GM19035 (cell line): ENCODE measurements around the gene AP1M2.
A peak's percentile ranks its signal among the peaks of the same experiment; 100 is the strongest.

ENCODE experiments used
- ATAC-seq: cut with Tn5 transposase; IDR thresholded peaks from one replicate; pipeline ENCODE4 v1.9.1; 2021; ENCODE audit not compliant: unreplicated experiment

Gene AP1M2

DNA sequence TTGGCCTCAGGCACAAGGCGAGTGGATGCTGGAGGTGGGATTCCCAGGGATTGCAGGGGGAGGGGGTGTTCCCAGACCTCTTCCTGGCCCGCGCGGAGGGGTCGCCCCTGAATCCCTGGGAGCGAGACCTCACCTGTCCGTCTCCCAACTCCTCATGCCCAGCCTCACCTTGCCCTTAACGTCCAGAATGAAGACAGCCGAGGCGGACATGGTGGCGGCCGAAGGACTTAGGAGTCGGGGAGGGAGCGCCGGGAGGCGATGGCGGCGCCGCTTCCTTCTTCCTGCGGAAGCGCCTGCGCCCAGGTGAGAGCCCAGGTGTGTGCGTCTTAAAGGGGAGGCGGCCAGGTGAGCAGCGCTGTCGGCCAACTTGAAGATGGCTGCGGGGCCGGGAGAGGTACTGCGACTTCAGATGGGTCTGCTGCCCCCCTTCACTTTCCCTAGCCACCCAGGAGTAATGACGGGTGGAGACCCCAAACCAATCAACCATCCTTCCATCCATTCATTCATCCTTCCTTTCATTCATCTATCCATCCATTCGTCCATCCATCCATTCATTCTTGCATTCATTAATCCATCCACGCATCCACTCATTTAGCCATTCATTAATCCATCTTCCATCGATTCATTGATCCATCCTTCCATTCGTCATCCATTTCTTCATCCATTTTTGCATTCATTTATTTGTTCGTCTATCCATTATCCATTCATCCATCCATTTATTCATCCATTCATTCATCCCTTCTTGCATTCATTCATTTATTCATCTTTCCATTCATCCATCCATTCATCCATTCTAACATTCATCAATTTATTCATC lies at the start of gene AP1M2:
AP1M2 (minus strand) TSS at position 291 of the 817 bp plus-strand sequence; CDS start at position 210, 81 bp downstream.
- no peak for ATAC-seq

DNA sequence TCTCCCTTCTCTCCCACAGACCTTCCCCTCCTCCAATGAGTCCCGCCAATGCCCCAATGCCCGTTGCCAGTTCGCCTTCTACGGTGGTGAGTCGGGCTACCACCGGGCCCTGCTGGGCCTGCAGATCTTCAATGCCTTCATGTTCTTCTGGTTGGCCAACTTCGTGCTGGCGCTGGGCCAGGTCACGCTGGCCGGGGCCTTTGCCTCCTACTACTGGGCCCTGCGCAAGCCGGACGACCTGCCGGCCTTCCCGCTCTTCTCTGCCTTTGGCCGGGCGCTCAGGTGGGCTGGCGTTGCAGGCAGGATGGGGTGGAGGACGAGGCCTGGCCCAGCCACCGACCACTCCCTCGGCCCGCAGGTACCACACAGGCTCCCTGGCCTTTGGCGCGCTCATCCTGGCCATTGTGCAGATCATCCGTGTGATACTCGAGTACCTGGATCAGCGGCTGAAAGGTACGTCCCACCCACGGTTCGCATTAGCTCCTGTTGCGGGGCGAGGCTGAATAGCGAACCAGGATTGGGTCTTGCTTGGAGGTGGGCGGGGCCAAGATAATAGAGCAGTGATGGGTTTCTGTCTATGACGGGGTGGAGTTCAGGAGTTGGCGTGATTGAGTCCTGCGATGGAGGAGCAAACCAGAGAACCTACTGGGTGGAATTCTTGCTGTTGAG lies 49.3 kb upstream of the AP1M2 start:
- ATAC-seq: no peak

DNA sequence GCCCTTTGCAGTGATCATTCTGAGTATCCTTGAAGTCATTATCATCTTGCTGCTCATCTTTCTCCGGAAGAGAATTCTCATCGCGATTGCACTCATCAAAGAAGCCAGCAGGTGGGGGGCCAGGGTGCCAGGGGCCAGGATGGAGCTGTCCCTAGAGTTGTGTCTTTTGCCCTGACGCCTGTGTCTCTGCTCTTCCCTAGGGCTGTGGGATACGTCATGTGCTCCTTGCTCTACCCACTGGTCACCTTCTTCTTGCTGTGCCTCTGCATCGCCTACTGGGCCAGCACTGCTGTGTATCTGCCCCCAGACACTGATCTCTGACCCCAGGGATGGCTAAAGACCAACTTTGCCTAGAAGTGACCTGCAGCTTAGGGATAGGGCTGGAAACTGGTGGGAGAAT lies 47.9 kb upstream of the AP1M2 start:
- ATAC-seq: no peak

DNA sequence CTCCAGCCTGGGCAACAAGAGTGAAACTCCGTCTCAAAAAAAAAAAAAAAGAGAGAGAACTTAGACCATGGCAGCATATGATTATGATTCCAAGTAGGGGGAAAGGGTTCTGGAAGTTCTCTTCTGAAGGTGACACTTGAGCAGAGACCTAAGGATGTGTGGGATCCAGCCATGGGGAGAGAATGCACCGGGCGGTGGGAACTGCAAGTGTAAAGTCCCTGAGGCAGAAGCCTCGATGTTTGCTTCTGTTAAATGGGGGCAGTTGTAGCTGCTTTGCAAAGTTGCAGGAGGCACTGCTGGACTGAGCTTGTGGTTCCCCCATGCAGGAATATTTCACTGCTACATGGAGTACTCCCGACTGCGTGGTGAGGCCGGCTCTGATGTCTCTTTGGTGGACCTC lies 47.3 kb upstream of the AP1M2 start:
- ATAC-seq: no peak

DNA sequence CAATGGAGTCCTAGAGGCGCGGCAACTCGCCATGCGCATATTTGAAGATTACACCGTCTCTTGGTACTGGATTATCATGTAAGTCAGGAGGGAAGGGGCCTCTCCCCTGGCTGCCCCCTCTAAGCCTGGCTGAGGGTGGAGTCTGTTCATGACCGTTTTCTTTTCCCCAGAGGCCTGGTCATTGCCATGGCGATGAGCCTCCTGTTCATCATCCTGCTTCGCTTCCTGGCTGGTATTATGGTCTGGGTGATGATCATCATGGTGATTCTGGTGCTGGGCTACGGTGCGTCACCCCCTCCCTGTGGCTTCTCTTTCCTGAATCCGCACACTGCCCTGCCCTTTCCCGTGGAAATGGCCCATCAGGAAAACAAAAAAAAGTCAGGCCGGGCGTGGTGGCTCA lies 44.8 kb upstream of the AP1M2 start:
- no peak for ATAC-seq

DNA sequence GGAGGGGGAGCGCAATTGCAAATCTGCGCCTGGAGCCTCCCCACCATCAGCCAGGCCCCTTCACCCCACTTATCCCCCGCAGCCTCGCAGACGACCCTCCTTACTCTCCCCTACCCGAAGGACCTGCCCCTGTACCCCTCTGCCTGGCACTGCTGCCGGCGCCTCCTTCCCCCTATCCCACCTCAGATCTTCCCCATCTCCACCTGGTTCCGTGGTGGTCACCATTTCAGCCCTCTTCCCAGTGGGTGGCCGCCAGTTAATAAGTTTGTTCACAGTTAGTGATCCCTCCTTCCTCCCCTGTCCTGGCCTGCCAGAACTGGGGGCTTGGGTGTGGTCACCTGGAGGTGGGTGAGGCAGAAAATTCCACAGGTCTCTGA lies 38.6 kb upstream of the AP1M2 start:
- ATAC-seq: no peak

DNA sequence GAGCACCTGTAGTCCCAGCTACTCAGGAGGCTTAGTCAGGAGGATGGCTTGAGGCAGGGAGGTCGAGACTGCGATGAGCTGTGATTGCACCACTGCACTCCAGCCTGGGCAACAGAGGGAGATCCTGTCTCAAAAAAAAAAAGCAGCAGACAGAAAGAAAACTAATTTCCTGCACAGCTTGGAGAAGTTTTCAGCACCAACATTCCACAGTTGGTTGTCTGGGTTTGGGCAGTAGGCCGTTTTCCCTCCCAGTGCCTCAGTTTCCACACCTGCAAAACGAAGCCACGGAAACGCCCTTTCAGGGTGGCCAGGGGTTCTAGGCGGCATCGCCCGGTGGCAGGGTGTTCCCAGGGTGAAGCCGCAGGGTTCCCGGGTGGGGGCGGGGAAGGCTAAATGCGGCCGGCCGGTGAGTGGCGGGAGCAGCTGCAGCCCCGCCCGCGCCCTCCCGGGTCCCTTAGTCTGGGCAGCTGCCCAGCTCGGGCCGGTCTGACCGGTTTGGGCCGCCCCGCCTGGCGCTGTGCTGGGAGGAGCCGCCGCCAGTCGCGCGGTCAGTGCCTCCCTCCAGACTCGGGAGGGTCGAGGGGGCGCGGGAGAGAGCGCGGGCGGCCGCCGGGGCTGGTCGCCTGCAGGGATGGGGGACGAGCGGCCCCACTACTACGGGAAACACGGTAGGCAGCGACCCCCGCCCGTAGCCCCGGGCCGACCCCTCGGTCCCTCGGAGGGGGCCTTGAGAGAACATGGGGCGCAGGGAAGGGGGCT lies 38.1 kb upstream of the AP1M2 start, which contains the start of gene SLC44A2:
SLC44A2 (plus strand) TSS at position 551 of the 759 bp plus-strand sequence; CDS start at position 632, 81 bp downstream.
- no peak for ATAC-seq

DNA sequence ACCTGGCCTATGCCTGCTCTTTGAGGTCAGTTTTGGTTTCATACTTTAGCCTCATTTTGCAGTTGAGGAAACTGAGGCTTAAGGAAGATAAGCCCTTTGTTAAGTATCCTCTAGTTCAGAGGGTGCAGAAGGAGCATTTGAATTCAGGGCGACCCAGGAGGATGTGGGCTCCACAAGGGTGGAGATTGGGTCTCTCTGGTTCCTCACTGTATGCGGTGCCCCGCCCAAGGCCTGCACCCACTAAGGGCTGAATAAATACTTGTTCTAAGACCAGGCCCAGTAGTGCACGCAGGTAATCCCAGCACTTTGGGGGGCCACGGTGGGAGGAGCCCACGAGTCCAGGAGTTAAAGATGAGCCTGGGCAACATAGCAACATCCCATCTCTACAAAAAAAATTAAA lies 37.5 kb upstream of the AP1M2 start:
- no peak for ATAC-seq

DNA sequence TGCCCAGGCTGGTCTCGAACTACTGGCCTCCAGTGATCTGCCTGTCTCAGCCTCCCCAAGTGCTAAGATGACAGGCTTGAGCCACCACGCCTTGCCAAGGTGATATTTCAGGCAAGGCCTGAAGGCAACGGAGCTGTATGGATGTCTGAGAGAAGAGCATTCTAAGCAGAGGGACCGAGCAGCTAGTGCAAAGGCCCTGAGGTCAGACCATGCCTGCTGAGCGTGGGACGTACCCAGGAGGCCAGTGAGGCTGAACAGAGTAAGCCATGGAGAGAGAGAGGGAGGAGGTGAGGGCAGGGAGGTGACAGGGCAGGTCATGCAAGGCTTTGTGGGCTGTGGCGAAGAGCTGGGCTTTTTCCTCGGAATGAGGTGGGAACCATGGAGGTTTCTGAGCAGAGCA lies 34.9 kb upstream of the AP1M2 start:
- no peak for ATAC-seq

DNA sequence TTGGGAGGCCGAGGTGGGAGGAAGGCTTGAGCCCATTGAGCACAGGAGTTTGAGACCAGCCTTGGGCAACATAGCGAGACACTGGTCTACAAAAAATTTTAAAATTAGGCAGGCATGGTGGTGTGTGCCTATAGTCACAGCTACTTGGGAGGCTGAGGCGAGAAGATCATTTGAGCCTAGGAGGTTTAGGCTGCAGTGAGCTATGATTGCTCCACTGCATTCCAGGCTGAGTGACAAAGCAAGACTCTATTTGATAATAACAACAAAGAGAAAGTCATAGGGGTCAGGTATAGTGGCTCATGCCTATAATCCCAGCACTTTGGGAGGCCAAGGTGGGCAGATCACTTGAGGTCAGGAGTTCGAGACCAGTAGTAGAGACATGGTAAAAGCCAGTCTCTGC lies 33.7 kb upstream of the AP1M2 start:
- no peak for ATAC-seq

DNA sequence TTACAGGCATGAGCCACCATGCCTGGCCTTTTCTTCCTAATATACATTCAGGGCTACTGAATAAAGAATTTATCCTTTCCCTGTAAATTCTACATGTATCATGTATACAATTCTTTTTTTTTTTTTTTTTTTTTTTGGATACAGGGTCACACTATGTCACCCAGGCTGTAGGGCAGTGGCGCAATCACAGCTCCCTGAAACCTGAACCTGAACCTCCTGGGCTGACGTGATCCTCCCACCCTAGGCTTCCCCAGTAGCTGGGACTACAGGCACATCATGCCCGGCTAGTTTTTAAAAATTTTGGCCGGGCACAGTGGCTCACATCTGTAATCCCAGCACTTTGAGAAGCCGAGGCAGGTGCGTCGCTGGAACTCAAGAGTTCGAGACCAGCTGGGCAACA lies 31.7 kb upstream of the AP1M2 start:
- ATAC-seq: no peak

DNA sequence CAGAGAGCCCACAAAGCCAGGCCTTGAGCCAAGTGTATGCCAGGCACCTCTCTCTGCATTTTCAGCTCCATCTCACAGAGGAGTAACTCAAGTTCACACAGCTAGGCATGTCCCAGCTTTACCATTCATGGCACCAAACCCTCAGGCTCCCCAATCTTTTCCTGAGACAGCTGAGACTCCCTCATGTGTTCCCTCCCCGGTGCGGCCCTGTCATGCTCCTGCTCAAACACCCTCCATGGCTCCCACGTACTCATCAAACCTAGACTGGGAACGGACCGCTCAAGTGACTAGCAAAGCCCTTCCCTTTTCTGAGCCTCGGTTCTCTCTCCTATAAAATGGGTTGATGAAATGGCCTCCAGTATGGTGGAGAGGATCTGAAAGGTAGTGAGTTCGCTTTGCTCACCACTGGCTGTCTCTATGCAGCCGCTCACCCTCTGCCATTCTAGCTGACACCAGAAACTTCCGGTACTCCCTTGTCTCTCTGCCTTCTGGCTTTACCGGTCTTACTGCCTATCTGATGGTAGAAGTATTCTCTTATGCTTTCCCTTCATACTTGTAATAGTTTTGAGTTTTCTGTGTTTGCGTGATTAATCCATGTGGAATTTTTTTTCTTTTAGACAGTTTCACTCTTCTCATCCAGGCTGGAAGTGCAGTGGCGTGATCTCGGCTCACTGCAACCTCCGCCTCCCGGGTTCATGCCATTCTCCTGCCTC lies 30.5 kb upstream of the AP1M2 start:
- ATAC-seq: no peak

DNA sequence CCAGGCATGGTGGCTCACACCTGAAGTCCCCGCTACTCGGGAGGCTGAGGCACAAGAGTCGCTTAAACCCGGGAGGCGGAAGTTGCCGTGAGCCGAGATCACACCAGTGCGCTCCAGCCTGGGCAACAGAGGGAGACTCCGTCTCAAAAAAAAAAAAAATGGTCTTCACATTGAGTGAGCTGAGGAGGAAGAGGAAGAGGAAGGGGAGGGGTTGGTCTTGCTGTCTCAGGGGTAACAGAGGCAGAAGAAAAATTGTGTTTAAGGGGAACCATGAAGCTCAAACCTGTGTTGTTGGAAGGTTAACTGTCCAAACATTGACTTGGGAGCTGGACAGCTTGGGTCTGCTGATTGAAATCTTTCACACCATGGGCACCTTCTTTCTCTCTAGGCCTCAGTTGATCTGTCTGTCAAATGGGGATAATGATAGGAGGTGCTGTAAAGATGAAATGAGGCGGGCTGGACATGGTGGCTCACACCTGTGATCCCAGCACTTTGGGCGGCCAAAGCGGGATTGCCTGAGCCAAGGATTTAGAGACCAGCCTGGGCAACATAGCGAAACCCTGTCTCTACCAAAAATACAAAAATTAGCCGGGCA lies 28.4 kb upstream of the AP1M2 start:
- no peak for ATAC-seq

DNA sequence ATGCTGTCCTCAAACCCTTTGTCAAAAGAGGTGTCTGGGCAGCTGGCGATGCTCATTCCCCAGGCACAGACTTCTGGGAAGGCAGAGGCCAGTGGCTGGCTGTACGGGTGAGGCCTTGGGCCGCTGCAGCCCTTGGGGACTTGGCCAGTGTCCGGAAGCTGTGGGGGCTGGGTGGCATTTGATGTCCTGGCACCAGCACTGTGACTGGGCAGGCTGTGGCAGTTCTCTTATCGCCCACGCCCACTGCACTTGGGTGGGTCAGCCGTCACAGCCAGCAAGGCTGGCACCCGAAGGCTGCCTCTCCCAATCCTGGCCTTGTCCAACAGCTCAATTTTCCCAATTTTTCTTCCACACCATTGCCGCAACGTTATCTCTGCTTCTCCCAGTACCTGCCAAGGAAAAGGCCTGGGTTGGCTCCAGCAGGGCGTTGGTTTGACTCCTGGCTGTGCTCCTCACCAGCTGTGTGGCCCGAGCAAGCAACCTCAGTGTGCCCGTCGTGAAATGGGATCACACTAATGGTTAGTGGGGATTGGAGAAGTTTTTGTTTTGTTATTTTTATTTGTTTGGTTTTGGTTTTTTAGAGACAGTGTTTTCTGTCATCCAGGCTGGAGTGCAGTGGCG lies 25.5 kb upstream of the AP1M2 start:
- no peak for ATAC-seq

DNA sequence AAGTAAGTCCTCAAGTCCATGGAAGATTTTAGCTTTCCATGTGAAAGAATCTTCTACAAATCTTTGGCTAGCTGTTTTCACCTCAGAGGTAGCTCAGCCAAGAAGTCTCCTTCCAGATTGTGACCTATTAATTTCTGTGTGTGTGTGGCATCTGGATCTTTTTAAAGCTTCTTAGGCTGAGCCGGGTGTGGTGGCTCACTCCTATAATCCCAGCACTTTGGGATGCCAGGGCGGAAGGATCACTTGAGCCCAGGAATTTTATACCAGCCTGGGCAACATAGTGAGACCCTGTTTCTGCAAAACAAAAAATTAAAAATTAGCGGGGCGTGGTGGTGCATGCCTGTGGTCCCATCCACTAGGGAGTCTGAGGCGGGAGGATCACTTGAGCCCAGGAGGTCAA lies 24.8 kb upstream of the AP1M2 start:
- no peak for ATAC-seq

DNA sequence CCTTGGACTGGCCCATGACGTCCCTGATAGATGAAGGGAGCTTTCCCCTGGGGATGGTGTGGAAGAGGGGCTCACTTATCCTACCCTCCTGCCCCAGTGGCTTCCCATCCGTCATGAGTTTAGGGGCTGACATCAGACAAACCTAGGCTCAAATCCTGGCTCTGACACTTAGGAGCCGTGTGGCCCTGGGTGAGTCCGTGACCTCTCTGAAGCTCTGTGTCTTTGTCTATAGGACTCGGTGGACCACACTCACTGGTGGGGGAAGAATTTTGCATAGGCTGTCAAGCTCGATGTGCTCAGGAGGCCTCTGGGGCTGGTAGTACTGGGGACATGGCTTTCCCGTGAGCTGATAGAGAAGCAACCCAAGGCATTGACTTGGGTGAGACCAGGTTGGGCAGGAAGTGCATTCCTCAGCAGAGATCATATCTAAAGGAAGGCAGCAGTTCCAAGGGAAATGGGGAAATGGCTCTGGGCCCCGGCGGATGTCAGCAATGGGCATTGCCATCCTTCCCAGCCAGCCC lies 17.4 kb upstream of the AP1M2 start:
- ATAC-seq: peak; percentile 25

DNA sequence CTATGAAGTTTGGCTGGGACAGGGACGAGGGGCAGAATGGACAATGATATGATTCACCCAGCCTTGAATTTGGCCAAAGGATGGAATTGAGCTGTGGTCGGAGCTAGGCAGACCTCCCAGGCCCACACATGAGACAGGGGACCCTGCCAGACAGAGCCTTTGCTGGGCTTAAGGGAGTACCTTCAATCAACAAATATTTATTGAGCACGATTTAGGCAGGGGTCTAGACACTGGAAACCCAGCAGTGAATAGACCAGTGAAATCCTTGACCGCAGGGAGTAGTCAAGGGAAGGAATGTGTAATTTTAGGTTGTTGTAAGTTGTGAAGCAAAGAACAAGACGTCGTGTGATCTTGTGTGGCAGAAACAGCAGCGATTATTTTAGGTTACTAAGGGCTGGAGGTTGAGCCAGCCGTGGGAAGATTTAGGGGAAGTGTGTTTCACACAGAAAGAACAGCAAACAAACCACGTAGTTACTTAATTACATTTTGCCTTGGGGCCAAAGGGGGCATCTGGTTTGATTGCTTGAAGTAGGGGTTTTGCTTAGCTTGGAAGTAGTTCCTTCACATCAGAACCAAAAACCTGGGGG lies 16.9 kb upstream of the AP1M2 start:
- ATAC-seq: peak; percentile 26

DNA sequence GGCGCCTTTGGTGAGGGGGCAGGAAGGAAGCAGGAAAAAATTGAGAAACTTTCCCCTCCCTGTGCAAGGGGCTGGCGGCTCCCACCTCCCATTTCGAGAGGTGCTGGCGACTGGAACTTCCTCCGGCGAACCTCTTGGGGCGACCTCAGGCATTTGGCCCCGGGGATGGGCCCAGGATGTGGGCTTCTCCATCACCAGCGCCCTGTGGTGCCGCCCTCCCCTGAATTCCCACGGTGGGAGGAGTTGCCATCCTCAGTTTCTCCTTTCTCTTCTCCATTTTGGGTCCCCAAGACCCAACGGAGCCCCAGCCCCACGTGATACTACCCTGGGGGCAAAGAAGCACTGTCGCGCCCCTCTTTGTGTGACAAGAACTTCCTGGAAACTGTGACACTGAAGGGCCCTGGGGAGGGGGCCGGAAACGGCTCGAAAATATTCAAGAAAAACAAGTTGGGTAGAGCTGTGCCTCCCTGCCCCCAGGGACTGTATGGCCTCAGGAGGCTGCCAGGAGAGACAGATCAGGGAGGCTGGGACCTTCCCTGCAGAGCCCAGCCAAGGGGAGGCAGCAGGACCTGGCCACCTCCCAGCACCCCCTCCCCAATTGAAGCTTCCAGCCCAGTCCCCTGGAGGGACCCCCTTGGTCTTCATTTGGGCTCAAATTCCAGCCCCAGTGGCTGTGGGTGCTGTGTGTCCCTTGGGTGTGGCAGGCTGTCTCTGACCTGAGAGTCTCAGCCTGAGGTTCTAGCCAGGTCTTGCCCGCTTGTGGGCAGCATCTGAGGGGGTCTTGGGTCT lies 16.2 kb upstream of the AP1M2 start:
- ATAC-seq: peak; percentile 47
